Suppressor macrophage (primary cell): ENCODE measurements around the gene COL17A1.

Source experiments
- DNase-seq, 4 experiments: peaks; one replicate each; pipeline ENCODE4 v3.0.0-alpha.2; 2020 to 2022

Gene COL17A1

DNA sequence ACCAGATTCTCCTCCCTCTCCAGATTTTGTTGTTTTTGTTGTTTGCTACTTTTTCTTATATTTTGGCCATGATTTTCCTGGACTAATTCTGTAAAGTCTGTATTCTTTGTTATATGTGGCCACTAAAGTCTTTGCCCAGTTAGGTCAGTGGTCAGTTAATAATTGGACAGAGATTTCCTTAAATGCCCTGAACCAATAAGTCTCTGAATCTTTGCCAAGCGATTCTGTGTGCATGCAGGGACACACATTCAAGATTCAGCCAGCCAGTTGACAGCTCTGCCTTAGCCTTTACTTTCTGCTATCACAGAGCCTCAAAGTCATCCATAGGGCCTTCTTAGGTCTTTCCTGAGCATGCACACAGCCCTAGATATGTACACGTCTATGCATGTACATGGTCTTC lies 11.0 kb upstream of the COL17A1 start:
- DNase-seq: no peak

DNA sequence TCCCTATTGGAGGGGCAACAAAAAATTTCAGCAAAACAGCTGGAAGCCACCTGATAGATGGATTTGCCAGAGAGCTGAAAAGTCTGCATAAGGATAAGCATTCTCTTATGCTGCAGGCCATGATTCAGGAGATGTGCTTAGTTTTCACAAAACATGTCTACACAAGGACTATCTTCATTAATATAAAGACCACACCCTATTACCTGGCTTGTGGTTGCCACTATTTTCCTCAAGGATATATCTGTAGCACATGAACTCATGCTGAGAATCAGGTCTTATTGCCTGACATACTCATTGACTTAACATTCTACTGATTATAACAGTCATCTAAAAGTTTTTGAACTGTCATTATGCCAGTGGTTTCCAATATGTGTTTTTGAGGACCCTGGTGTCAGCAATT lies 7.1 kb upstream of the COL17A1 start:
- no peak for DNase-seq

DNA sequence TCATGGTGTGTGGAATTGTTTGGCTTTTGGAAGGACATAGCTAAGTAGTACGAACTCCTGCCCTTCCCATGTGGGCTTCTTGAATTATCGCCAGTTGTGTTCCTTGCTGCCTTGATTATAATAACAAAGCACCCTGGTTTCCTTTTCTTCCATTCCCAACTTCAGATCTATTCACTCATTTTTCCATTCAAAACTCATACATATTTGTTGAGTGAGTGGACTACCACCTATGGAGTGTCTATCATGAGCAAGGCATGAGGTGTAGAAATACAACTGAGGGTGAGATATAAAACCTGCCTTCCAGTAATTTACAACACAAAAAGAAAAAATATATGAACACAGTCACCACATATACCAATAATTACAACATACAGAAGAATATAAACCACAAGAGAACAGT lies 4.9 kb upstream of the COL17A1 start:
- no peak for DNase-seq

DNA sequence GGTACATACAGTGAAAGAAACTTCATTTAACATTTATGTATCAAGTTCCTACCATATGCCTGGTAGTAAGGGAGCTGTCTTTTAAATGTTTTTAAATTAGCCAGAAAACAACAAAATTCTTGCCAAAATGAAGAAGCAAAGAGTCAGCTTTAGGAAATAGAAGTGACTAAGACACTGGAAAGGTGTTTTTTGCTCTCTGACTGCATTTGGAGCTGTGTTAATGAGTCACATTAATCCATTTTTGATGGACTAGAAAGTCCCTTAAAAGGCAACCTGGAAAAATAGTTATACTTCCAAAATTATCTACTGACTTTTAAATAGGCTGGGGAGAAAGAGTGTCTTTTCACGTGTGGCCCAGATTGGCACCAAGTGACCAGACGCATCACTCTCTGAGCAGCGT lies 3.9 kb upstream of the COL17A1 start:
- no peak for DNase-seq

DNA sequence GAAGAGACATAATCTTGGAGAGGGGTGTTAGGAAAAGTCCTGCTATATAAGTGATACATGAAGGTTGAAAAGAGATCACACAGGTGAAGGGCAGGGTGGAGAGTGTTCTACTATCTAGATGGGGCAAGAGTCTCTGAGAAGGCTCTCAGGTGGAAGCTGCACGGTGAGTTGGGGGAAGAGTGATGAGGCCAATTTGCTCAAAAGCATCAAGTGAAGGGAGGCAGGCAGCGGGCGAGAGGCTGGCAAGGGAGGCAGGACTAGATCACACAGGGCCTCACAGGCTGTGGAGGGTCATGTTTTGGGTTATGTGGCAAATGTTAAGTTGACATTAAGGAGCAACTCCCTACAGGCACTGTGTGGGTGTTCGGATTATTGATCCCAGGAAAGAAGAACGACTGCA lies 2.6 kb upstream of the COL17A1 start:
- no peak for DNase-seq

DNA sequence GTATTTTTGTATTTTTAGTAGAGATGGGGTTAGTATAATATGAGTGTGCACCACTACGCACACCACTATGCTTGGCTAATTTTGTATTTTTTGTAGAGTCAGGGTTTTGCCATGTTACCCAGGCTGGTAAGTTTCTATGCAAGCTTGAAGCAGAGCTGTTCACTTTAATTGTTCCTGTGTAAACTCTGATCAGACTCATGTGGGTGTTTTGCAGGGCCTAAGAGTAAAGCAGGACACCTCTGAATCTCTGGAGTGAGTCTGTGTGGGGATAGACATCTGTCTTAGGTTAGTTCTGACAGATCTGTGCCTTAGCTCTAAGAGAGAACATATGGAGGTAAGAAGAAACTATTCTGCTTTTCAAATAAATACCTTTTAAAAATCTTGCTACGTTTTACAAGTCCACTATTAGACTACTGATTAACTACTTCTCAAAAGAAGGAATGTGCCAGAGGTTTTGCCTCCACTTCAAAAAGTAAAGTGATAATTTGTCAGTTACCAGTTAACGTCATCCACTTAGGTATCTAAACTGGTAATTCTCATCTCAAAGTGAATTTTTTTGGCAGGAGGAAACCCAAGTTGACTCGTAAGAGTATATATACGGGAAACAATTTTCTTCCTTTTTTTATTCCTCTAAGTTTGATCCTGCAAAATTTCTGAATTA lies 1.1 kb downstream of the COL17A1 start:
- DNase-seq: no peak

DNA sequence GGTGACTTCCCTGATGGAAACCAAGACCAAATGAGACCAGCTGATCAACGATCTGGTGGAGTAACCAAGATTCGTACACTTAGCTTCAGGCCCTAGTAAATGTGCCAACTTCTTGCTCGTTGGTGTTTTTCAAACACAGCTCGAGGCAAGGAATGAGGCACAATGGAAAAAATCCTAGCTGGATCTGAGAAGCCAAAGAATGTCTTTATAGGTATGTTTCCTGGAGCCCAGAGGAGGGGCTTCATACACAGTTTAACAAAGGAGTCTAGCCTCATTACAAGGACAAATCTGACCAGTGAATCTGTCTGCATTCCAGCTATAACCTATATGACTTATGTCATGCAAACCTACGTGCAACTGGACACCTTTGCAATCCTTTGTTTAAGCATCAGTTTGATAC lies 3.7 kb downstream of the COL17A1 start:
- no peak for DNase-seq

DNA sequence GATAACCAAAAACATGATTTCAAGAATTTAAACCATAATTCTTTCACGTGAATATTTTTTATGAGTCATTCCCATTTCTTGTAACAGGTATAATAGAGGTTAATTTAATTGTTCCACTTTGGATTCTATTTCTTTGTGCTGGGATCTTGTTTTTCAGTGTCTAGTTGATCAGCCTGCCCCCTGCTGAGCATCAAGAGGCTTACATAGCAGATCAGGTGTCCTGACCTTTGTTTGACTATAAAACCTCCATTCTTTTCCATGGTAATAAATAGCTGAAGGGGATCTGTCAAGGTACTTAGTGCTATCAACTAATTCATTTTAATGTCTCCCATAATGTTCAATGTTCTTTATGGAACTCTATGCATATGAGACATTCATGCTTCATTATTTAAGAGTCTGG lies 4.9 kb downstream of the COL17A1 start:
- peak in 2 of 4 experiments; percentile 16 to 28 for DNase-seq

DNA sequence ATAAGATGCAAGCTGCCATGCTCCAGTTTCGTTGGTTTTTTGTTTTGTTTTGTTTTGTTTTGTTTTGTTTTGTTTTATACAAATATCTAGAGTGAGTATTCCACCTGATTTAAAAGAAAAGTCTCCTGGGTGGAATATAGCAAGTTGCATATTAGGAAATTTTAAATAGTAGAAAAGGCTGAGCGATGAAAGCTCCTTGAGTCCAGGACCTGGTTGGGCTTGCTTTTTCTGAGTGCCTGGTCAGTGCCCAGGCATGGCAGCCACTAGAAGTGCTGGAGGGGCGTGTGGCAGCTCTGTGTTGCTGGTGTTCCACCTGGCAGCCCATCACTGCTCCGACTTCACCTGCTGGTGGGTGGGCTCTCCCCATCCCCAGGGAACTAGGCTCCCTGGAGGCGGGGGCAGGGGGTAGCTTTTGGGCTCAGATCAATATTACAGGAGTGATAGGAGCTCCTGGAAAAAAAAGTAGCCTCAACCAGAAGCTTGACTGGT lies 8.0 kb downstream of the COL17A1 start:
- no peak for DNase-seq

DNA sequence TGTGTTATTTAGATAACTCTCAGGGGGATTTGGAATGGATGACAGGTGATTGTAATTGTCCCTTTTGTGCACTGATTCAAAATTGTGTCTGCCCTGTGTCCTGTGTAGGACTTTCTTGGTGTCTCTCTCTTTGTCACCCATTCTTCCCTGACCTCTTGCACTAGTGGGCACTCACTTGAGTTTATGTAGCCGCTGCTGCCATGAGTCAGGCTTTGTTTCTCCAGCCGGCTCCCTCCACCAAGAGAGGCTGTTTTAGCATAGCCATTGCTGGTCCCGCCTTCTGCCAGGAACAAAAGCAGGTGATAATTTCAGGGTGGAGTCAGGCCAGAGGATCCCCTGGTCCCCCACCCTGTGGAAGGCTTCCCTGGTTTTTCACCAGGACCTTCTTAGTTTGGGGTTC lies 8.4 kb downstream of the COL17A1 start:
- no peak for DNase-seq

DNA sequence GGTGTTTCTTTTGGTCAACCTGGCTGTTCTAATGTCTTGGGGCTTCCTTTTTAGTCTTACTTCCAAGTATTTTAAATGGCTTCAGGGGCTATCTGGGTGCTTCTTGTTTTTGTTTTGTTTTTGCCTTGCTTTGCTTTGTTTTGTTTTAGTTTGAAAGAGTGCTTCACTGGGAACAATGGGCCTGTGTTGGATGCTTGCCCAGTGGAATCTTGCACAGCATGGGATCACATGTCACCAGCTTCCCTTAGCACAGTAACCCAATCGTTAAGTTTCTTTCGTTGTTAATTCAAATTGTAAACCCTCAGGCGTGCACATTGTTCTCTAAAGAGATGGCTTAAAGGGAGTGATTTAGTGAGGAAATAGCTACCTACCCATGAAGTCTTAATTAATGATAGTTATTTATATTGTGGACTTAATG lies 8.9 kb downstream of the COL17A1 start:
- peak; percentile 8 to 45 (median 34) for DNase-seq

DNA sequence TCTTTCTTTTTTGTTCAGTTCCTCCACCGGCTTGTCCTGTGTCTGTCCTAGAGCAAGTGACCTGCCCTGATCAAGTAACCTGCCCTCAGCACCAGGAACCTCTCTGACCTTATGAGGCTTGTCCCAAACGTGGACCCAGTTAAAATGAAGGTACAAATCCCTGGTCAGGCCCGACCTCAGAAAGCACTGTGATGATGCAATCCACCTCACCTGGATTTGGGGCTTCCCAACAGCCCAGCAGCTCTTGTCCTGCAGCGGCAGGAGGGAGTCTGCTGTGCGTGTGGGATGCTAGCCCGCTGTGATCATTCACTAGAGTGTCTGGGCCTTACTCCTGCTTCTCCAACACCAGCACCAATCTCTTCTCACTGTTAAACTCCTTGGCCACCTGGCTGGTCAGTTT lies 11.2 kb downstream of the COL17A1 start:
- no peak for DNase-seq

DNA sequence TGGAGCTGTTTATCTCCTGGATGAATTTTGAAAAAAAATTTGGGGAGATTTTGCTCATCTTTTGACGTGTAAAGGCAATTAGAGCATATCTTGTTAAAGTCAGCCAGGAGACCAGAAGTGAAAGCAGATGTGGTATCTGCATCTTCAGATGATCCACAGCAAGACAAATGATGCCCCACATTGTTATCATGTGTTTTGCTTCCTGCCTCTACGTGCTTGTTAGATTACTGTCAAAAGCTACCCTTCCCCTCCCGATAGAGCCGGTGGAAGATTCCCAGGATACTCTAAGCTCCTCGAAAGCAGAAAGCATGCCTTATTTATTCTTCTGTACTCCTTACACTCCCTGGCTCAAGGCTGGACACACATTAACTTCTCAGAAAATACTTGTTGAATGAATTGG lies 12.9 kb downstream of the COL17A1 start:
- DNase-seq: no peak

DNA sequence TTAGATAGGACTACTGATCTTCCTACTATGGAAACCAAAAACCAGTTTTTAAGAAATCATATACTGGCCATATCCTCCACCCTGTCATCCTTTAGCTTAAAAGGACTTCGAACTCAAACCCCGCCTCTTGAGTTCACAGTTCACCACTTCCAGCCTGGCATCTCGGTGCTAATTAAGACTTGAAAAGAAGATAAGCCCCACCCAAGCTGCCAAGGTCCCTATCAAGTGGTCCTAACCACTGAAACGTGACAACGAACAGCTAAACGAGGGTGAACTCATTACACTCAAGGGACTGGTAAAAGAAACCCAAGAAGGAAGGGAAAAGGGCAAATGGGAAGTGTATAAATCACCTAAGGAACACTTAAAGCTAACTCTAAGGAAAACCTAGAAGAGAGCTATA lies 16.1 kb downstream of the COL17A1 start:
- DNase-seq: no peak

DNA sequence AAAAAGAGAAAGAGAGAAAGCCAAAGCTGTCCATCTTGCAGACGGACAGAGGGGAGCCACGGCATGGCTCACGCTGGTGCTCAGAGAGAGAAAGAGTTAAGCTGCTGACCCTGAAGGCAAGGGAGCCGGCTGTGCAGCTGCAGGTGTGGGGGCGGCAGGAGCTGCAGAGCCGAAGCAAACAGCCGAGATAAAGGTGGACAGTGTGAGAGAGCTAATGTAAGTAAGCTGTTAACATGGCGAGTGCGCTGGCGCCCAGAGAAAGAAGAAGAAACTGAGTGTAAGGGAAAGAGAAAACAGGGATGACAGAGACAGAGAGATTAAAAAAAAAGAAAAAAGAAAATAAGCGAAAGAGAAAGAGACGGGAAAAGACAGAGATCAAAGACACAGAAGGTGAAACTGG lies 18.2 kb downstream of the COL17A1 start:
- DNase-seq: no peak

DNA sequence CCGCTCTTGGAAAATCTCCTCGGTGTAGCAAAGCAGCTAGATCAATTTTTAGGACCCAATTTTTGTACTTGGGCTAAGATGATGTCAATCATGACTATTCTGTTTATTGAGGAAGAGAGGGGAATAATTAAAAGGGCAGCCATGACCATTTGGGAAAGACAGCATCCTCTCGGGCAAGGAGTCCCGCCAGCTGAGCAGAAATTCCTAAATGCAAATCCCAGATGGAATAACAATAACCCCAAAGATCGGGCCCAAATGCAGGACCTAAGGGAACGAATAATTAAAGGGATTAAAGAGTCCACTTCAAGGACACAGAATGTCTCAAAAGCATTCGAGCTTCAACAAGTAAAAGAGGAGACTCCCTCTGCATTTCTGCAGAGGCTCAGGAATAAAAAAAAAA lies 18.7 kb downstream of the COL17A1 start:
- no peak for DNase-seq

DNA sequence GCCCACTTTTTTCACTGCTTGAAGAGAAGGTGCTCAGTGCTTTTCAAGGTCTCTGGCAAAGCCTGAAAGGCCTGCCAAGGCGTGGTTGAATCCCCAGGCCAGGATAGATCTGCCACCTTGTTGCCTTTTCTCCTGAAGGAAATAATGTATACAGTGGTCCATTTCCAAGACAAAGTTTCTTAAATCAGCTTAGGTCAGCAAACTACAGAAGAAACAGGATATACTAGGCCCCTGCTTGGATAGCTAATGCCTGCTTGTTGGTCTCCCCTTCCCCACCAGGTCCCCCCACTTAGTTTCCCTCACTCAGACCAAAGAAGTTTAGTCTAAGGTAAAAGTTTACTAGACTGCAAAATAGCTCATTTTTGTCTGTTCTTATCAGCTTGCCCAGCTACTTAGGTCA lies 19.9 kb downstream of the COL17A1 start:
- DNase-seq: no peak

DNA sequence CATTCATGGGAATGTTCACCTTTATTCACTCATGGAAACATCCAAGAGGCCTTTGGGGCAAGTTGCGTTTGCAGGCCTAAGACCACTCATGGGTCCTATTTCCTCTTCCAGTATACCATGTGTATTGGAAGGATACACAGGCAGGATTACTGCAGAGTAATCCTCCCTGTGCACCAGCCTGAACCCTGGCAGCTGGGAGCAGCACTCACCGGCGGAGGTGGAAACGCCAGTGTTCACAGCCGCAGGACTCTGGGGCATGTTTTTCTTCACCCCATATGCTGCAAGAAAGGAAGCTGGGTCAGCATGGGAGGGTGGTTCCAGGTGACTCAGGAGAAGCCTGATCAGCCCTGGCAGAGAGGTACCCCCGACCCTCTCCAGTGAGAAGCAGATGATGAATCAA lies 24.5 kb downstream of the COL17A1 start:
- no peak for DNase-seq

DNA sequence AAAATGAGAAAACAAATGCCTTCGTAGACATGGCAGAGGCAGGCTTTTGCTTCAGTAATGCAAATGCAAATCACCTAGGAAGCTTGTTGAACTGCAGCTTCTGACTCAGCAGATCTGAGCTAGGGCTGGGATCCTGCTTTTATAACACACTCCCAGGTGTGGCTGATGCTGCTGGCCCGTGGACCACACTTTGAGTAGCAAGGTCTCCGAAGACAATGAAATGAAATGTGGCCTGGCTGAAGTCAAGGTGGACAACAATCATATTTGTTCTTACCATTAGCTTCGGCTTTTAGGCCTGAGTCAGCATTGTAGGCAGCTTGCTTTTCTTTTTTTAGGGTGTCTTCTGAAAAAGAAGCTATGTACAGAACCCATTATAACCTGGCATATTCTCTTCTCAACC lies 26.3 kb downstream of the COL17A1 start:
- DNase-seq: no peak

DNA sequence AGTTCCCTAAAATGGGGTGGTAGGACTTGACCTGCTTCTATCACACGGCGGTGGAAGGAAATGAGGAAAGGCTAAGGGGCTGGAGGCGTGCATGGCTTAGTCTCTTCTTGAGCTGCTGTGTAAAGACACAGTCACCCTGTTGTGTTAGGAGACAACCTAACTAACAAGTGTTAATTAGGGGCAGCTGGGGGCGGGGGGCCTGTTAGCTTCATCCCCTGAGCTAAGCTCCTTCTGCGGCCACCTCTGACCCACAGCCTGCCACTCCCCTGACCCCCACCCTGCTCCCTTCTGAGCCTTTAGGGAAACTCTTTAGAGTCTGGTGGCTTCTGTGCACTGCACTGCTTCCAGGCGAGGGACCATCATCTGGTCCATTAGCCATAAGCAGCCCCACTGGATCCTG lies 28.0 kb downstream of the COL17A1 start:
- peak in 3 of 4 experiments; percentile 12 to 16 (median 12) for DNase-seq

DNA sequence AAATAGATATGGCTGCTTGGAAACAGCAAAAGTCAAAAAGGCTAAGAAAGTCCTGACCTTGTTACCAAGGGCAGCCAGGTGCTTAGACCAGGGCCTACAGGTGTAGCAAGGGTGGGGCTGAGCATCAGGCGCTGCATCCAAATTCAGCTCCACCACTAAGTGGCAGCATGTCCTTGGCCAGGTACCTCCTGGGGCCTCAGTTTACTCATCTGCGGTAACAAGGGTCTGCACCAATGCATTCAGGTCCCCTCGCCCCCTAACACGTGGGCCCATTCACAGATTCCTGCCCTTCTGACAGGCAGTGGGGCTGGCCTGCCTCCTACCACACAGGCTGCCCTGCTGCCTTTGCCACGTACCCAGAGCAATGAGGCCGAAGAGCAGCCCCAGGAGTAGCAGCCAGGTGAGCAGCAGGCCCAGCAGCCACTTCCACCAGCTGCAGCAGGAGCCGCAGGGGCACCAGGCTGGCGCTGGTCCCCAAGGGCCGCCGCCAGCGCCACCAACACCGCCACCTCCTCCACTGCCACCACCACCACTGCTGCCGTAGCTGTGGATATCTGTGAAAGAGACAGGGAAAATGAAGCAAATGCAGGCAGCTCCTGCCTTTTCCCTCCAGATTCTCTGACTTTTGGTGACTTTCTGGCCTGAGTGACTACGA lies 28.9 kb downstream of the COL17A1 start:
- no peak for DNase-seq

DNA sequence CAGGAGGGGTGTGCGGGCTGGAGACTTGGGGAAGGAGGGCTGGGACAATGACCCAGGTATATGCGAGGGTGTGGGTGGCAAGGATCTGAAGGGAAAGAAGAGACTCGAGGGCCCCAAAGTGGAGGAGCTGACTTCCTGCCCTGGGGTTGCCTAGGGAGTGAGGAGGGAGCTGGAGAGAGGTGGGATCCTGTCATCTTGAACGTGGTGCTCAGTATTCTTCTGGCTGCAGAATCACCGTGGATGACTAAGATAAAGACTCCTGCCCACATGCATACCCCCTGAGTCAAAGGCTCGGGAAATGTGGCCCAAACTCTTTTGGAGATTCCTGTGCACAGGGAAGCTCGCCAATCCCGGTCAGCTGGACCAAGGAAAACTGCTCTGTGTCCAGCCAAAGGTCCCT lies 31.2 kb downstream of the COL17A1 start:
- no peak for DNase-seq

DNA sequence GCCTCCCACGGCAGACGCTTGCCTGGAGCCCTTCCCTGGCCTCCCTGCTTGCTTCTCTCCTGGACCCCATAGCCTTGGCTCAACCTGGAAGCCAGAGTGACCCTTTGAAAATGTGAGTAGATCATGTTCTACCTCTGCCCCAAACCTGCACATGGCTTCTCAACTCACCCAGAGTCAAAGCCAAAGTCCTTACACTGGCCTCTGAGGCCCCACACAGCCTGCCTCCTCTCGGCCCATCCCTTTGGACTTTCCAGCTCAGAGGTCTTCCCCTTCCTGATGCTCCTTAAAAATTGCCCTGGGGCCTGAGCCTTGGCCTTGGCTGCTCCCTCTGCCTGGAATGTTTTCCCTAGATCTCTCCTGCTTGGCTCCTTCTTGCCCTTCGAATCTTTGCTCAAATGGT lies 32.5 kb downstream of the COL17A1 start:
- DNase-seq: no peak

DNA sequence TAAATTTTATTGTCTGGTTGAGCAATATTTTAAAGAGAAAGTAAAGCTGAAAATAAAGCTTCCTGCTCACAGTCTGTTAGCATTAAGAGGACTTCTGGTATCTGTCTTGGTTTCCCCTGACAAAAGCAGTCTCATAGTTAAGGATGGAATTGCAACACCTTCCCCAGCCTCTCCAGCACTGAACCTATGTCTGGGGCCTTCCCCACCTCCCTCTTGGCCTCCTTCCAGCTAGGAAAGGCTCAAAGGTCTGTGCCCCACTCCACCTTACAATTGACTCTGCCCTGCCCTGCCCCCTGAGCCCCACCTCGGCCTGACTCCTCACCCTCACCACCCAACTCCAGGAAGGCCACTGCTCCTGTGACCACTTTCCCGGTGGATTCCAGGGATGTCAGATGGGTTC lies 33.2 kb downstream of the COL17A1 start:
- DNase-seq: no peak
